ENCODE measurements around the gene PIAS4. TPM values are rescaled to one million over a fixed set of nuclear protein-coding genes. Genes with fewer than 3 reads are reported as not detected.

Gene PIAS4
- total and polyA plus RNA-seq, 9 of the 15 experiments (the other 6 are each of a cell fraction or from before 2014, with no cell fraction given): 0.27 to 34.9 (median 14.4) TPM

DNA sequence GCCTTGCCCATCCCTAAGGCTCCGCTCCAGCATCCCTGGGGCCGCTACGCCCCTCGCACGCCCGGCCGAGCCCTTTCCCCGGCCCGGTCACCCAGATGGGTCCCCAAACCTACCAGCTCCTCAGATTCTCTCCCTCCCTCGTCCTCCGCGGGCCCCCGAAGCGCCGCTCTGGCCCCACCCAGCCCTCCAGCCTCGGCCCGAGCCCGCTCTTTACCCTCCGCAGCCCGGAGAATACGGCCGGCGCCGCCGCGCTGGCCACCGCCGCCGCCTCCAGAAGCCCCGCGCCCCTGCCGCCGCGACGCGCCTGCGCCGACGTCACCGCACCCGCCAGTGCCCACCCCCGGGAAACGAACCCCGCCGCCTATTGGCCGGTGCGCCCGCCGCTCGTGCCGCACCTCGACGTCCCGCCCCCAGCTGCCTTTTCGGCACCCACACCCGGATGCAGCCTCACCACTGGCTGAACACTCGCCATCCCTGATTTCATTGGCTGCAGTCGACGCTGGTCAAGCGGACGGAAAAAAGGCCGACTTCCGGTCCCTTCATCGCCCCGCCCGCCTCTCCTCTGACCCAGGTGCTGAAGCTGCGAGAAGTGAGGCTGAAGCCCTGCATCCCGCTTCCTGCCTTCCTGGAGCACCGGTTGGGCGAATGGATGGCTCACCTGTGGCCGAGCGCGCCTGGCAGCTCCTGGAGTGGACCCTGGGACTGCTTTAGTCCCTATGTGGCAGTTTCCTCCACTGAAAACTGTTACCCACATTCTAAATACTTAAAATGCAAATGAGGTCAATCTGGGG, 36.5 kb upstream of the PIAS4 start, which contains the start of gene DAPK3 (continued):
- TF ChIP-seq, protein P1, sequence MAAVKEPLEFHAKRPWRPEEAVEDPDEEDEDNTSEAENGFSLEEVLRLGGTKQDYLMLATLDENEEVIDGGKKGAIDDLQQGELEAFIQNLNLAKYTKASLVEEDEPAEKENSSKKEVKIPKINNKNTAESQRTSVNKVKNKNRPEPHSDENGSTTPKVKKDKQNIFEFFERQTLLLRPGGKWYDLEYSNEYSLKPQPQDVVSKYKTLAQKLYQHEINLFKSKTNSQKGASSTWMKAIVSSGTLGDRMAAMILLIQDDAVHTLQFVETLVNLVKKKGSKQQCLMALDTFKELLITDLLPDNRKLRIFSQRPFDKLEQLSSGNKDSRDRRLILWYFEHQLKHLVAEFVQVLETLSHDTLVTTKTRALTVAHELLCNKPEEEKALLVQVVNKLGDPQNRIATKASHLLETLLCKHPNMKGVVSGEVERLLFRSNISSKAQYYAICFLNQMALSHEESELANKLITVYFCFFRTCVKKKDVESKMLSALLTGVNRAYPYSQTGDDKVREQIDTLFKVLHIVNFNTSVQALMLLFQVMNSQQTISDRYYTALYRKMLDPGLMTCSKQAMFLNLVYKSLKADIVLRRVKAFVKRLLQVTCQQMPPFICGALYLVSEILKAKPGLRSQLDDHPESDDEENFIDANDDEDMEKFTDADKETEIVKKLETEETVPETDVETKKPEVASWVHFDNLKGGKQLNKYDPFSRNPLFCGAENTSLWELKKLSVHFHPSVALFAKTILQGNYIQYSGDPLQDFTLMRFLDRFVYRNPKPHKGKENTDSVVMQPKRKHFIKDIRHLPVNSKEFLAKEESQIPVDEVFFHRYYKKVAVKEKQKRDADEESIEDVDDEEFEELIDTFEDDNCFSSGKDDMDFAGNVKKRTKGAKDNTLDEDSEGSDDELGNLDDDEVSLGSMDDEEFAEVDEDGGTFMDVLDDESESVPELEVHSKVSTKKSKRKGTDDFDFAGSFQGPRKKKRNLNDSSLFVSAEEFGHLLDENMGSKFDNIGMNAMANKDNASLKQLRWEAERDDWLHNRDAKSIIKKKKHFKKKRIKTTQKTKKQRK (IDR thresholded peaks at IDR 0.05; ENCODE audit: borderline replicate concordance, low read depth, low read length): peak; percentile 94
- TF ChIP-seq ZFX (CRISPR knock-in tag; IDR thresholded peaks at IDR 0.05): peak; percentile 39; the same call in 1 of the 2 replicates
- TF ChIP-seq ZC3H11A (IDR thresholded peaks at IDR 0.05; ENCODE audit: low read depth, low read length): peak; percentile 17; the same call in 1 of the 2 replicates
- TF ChIP-seq, protein P2, sequence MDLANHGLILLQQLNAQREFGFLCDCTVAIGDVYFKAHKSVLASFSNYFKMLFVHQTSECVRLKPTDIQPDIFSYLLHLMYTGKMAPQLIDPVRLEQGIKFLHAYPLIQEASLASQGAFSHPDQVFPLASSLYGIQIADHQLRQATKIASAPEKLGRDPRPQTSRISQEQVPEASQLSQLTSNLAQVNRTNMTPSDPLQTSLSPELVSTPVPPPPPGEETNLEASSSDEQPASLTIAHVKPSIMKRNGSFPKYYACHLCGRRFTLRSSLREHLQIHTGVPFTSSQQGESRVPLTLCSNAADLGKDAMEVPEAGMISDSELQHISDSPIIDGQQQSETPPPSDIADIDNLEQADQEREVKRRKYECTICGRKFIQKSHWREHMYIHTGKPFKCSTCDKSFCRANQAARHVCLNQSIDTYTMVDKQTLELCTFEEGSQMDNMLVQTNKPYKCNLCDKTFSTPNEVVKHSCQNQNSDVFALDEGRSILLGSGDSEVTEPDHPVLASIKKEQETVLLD (IDR thresholded peaks at IDR 0.05): no peak
- no peak for TF ChIP-seq U2AF1 (optimal IDR thresholded peaks at IDR 0.05; ENCODE audit: low read depth, low read length)
- peak; percentile 83 for TF ChIP-seq CREB1 (IDR thresholded peaks at IDR 0.05)
- peak; percentile 92 for TF ChIP-seq CREB1 (CRISPR knock-in tag; IDR thresholded peaks at IDR 0.05)
- TF ChIP-seq SP2 (IDR thresholded peaks at IDR 0.05; ENCODE audit: extremely low read depth, low read depth, low read length, poor library complexity, severe bottlenecking): peak; percentile 90
- peak; percentile 70; the same call in 1 of the 2 replicates for TF ChIP-seq ETV5 (CRISPR knock-in tag; IDR thresholded peaks at IDR 0.05; ENCODE audit: low read depth)
- no peak for TF ChIP-seq SRSF1 (IDR thresholded peaks at IDR 0.05; ENCODE audit: low read depth, low read length)
- TF ChIP-seq SP1 (CRISPR knock-in tag; IDR thresholded peaks at IDR 0.05): peak; percentile 70; the same call in 1 of the 2 replicates
- peak; percentile 53 for TF ChIP-seq TAF1 (IDR thresholded peaks at IDR 0.05; ENCODE audit: control insufficient read depth, extremely low read depth, insufficient read depth, low read length, severe bottlenecking)
- TF ChIP-seq RBBP5 (IDR thresholded peaks at IDR 0.05; ENCODE audit: borderline replicate concordance, insufficient read depth, low read length, poor library complexity, severe bottlenecking): peak; percentile 55
